GM19099 (cell line): Measurements from ENCODE around the gene ZNF236.
A peak's percentile ranks its signal among the peaks of the same experiment; 100 is the strongest.

ENCODE experiments used
- POLR2A ChIP-seq: IDR thresholded peaks from 3 replicates; pipeline ENCODE4 v1.6.1; 2011; ENCODE audit warnings: low read depth; ENCODE audit not compliant: insufficient read length; ENCODE audit errors: extremely low read depth

Gene ZNF236

GRCh38 chr18:76816127-76816526 is 6.2 kb upstream of the ZNF236 start:
- TF ChIP-seq POLR2A = no peak

GRCh38 chr18:76817888-76818611 is 4.3 kb upstream of the ZNF236 start:
- TF ChIP-seq POLR2A = no peak

- no peak for TF ChIP-seq POLR2A
These were observed 2.8 kb upstream of the ZNF236 start for GRCh38 chr18:76819411-76820136.

- TF ChIP-seq POLR2A = no peak
These were observed 942 bp upstream of the ZNF236 start for GRCh38 chr18:76821356-76821874.

- peak; percentile 53 for TF ChIP-seq POLR2A
These were observed 367 bp upstream of the ZNF236 start for GRCh38 chr18:76821875-76822505.

- no peak for TF ChIP-seq POLR2A
These were observed 793 bp downstream of the ZNF236 start for GRCh38 chr18:76823161-76823538.

- no peak for TF ChIP-seq POLR2A
These were observed 1.2 kb downstream of the ZNF236 start for GRCh38 chr18:76823587-76824011.

GRCh38 chr18:76824145-76824676 is 1.9 kb downstream of the ZNF236 start:
- no peak for TF ChIP-seq POLR2A

- no peak for TF ChIP-seq POLR2A
These were observed 2.4 kb downstream of the ZNF236 start for GRCh38 chr18:76824754-76825153.

- no peak for TF ChIP-seq POLR2A
These were observed 5.1 kb downstream of the ZNF236 start for GRCh38 chr18:76827205-76828200.

GRCh38 chr18:76834379-76834778 is 12.0 kb downstream of the ZNF236 start:
- no peak for TF ChIP-seq POLR2A

GRCh38 chr18:76835380-76835779 is 13.0 kb downstream of the ZNF236 start:
- TF ChIP-seq POLR2A = no peak

- no peak for TF ChIP-seq POLR2A
These were observed 14.7 kb downstream of the ZNF236 start for GRCh38 chr18:76837071-76837470.

GRCh38 chr18:76838182-76838581 is 15.8 kb downstream of the ZNF236 start:
- no peak for TF ChIP-seq POLR2A
